AG09319 (cell line): Measurements from ENCODE around the gene RHOH.

ENCODE experiments used
- DNase-seq: peaks from one replicate; pipeline ENCODE4 v3.0.0-alpha.2; 2010; ENCODE audit warnings: low read depth; ENCODE audit errors: extremely low read depth
- TF ChIP-seq, protein P1 (sequence below): IDR thresholded peaks from 2 replicates; pipeline ENCODE4 v1.5.1; 2011; ENCODE audit warnings: low read depth, mild to moderate bottlenecking, inconsistent platforms, low read length, moderate library complexity

RHOH gene

DNA sequence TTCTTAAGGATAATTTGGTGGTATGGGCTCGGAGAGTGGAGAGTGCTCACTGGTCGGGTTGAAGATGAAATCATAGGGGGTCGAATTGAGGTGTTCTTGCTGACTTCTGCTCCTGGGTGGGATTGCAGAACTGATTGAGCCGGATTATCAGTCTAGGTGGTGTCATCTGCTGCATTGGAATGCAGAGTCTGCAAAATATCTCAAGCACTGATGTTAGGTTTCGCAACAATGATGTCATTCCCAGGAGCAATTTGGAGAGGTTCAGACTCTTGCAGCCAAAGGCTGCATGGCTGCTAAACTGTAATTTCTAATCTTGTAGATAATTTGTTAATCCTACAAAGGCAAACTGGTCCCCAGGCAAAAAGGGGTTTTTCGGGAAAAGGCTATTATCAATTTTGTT lies 67.7 kb downstream of the RHOH start:
- TF ChIP-seq, protein P1, sequence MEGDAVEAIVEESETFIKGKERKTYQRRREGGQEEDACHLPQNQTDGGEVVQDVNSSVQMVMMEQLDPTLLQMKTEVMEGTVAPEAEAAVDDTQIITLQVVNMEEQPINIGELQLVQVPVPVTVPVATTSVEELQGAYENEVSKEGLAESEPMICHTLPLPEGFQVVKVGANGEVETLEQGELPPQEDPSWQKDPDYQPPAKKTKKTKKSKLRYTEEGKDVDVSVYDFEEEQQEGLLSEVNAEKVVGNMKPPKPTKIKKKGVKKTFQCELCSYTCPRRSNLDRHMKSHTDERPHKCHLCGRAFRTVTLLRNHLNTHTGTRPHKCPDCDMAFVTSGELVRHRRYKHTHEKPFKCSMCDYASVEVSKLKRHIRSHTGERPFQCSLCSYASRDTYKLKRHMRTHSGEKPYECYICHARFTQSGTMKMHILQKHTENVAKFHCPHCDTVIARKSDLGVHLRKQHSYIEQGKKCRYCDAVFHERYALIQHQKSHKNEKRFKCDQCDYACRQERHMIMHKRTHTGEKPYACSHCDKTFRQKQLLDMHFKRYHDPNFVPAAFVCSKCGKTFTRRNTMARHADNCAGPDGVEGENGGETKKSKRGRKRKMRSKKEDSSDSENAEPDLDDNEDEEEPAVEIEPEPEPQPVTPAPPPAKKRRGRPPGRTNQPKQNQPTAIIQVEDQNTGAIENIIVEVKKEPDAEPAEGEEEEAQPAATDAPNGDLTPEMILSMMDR, result no peak
- peak; percentile 12 for DNase-seq

DNA sequence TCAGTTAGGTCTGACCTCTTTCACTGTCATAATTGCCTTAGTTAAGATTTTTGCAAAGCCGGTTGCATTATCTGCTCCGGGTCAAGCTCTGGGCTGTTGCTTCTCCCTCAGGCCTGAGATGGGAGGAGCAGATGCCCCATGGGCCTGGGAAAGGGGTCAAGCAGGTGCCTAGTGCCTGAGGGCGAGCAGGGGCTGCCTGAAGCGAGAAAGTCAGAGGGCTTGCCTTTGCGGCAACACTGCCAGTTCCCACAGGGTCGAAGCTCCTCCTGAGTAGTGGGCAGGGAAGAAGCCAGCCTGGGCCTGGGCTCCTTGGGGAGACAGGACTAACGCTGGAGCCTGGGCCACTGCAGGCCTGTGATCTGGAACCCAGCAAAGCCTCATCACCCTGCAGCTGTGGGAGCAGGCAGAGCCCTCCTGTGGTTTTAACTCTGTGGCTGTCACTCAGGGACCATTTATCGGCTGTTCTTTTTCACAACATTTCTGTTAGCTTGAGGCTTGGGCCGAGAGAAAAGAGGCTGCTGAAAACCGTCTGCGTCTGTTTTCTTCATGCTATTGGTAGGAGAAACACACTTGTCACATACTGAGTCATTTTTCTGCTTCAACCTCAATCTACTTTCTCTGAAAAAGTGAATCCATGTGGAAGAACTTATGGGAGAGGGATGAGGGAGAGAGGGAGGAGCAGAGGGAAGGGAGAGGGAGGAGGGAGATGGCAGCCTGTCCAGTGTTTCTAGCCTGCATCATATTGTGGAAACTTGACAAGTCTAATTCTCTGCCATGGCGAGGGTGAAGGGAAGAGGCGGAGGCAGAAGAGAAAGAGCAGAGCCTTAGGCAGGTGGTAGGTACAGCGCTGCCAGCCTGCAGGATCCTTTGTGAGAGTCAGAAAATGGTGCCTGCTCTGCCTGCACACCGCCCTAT lies 68.4 kb downstream of the RHOH start:
- TF ChIP-seq, protein P1, result no peak
- no peak for DNase-seq

DNA sequence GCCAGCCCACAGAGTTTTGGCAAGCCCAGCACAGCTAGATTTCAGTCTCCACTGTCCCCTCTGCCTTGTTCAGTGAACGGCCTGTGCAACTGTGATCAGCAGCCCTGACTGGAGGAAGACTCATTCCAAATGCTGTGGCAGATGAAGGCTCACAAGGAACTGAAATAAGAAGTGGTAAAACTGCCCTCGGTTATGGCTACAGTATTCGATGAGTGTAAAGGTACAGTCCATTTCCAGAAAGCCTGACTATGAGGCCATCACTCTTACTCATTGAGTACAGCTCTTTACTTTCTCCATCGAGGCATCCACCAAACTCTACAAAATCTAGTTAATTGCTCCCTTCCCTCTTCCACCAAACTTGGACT lies 69.1 kb downstream of the RHOH start:
- TF ChIP-seq, protein P1, result no peak
- no peak for DNase-seq

DNA sequence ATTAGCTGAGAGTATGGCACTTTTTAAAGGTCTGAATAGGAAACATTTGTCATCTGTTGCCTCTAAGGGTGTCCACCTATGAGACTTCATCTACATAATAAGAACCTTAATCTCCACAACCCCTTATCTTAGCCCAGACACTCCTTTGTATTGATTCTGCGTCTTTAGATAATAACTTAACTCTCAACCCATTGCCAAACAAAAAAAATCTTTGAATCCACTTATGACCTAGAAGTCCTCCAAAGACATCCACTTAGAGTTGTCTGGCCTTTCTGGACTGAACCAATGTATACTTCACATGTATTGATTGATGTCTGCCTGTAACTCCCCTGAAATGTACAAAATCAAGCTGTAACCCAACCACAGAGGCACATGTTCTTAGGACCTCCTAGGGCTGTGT lies 72.3 kb downstream of the RHOH start:
- DNase-seq, result no peak
- TF ChIP-seq, protein P1, result no peak

DNA sequence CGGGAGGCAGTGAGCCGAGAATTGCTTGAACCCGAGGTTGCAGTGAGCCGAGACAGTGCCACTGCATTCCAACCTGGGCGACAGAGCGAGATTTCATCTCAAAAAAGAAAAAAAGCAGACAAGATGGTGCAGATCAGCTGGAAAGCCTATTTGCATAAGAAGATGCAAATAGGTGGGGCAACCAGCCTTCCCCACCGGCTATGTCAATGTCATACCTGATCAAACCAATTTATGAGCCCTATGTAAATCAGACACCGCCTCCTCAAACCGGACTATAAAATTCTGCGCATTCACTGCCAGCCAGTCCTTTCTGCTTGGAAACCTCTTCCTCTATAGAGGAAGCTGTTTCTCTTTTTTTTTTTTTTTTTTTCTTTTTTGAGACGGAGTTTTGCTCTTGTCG lies 73.8 kb downstream of the RHOH start:
- TF ChIP-seq, protein P1, result no peak

DNA sequence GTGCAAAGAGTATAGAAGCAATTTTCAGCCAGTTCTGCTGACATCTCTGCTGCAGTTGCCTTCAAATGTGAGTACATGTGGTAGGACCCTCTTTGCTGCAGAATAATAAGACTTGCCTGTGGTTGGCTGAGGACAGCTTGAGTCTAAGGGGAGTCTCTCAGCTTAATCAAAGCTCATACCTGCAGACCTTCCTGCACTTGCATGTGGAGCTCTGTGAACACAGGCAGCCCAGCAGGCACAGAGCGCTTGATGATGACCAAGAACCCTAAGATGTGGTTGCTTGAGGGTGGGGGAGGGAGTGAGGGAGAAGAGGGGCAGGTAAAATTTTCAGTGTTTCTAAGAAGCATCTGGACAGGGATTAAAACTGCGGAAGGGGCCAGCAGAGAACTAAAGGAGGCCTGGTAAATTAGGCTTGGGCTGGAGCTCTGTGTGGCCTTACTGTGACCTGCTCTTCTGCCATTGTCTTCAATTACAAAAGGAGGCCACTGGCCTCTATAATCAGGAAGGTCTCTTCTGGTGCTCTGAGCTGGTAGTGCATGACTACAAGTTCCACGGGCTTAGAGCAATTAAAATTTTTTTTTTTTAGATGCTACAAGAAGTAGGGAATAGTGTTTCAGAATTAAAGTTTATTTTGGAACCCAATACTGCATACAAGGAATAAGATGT lies 78.4 kb downstream of the RHOH start:
- TF ChIP-seq, protein P1, result no peak
- DNase-seq, result no peak

More for the DNA sequence above, 73.8 kb downstream of the RHOH start:
- DNase-seq, result no peak

DNA sequence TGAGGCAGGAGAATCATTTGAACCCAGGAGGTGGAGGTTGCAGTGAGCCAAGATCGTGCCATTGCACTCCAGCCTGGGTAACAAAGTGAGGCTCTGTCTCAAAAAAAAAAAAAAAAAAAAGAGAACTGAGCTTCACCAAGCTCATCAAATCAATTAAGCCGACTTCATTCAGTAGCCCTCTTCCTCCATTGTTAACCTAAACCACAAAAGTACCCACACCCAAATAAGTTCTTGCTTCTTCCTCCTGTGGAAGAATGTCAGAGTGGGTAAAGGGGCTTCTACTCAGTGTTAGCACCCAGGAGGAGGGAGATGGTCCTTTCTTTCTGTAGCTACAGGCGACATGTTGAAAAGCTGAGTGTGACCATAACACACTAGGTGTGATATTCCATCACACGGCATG lies 79.7 kb downstream of the RHOH start:
- TF ChIP-seq, protein P1, result no peak
- no peak for DNase-seq
